CD4-positive, alpha-beta memory T cell (primary cell): Measurements from ENCODE around the gene HEATR5A. TPM values are rescaled to one million over a fixed set of nuclear protein-coding genes. Genes with fewer than 3 reads are reported as not detected.

Experiments used
- CTCF ChIA-PET: fragments of 350-600 bp; sonication (Branson Sonifier 250); formaldehyde crosslinking; loops from one replicate; lab custom pipeline; 2021; ENCODE audit warnings: inconsistent platforms; ENCODE audit not compliant: partially characterized antibody; lab: Charles Lee
- POLR2A ChIA-PET: fragments of 350-600 bp; sonication (Branson Sonifier 250); formaldehyde crosslinking; loops from one replicate; lab custom pipeline; 2021; ENCODE audit not compliant: partially characterized antibody; lab: Charles Lee
- DNase-seq, 5 donors: peaks; one replicate each; pipeline versions ENCODE4 v3.0.0 to v3.0.0-alpha.2; 2020 to 2022; ENCODE audit warnings: mixed read lengths in 1 of 5
- H3K27ac ChIP-seq: one replicate; pipeline ENCODE4 v1.7.0; 2013; ENCODE audit warnings: low read depth, low read length
- H3K27me3 ChIP-seq: 2 replicates; pipeline ENCODE4 v1.7.0; 2013; ENCODE audit warnings: mild to moderate bottlenecking, low read length, moderate library complexity; ENCODE audit not compliant: insufficient read depth
- H3K36me3 ChIP-seq: 2 replicates; pipeline ENCODE4 v1.7.0; 2013; ENCODE audit warnings: mild to moderate bottlenecking, low read length, moderate library complexity; ENCODE audit not compliant: insufficient read depth
- H3K4me1 ChIP-seq: 2 replicates; pipeline ENCODE4 v1.7.0; 2013; ENCODE audit warnings: mild to moderate bottlenecking, low read length, moderate library complexity; ENCODE audit not compliant: insufficient read depth
- H3K4me3 ChIP-seq, 2 donors: one replicate each; pipeline ENCODE4 v1.7.0; 2013; ENCODE audit warnings: low read length in 2 of 2, mild to moderate bottlenecking in 1 of 2
- H3K9me3 ChIP-seq, 2 donors: one replicate each; pipeline ENCODE4 v1.7.0; 2013; ENCODE audit warnings: low read length in 2 of 2, control low read depth in 1 of 2; ENCODE audit not compliant: control insufficient read depth in 1 of 2
- H3K27ac Mint-ChIP-seq, 7 donors: one replicate each; pipeline ENCODE4 v1.8.0; 2020 to 2021; ENCODE audit warnings: mixed read lengths in 7 of 7, mild to moderate bottlenecking in 6 of 7, inconsistent platforms in 3 of 7, moderate library complexity in 3 of 7
- H3K27me3 Mint-ChIP-seq, 2 donors: one replicate each; pipeline ENCODE4 v1.8.0; 2020 to 2021; ENCODE audit warnings: mixed read lengths in 2 of 2
- H3K36me3 Mint-ChIP-seq, 2 donors: one replicate each; pipeline ENCODE4 v1.8.0; 2020 to 2021; ENCODE audit warnings: mixed read lengths in 2 of 2, inconsistent platforms in 1 of 2, mild to moderate bottlenecking in 1 of 2
- H3K4me1 Mint-ChIP-seq, 4 donors: one replicate each; pipeline ENCODE4 v1.8.0; 2020 to 2021; ENCODE audit warnings: mixed read lengths in 4 of 4, mild to moderate bottlenecking in 1 of 4
- H3K4me3 Mint-ChIP-seq, 8 donors: one replicate each; pipeline ENCODE4 v1.8.0; 2020 to 2021; ENCODE audit warnings: mixed read lengths in 8 of 8, mild to moderate bottlenecking in 7 of 8, moderate library complexity in 6 of 8, inconsistent platforms in 3 of 8
- H3K9me3 Mint-ChIP-seq, 8 donors: one replicate each; pipeline ENCODE4 v1.8.0; 2020 to 2021; ENCODE audit warnings: mixed read lengths in 8 of 8, mild to moderate bottlenecking in 5 of 8, inconsistent platforms in 3 of 8, moderate library complexity in 1 of 8
- intact Hi-C: fragments of 100-400 bp; cut with micrococcal nuclease; formaldehyde crosslinking; loops from one replicate; pipeline ENCODE4 v1.15.1; 2023
- polyA plus RNA-seq, 2 donors: library from polyadenylated mRNA; unstranded; fragments of 300-500 nt; fragmentation: Illumina TruSeq; gene quantifications; one replicate each; pipeline ENCODE4 v1.2.3, GENCODE V29; 2021
- total RNA-seq, 2 experiments: library from RNA; stranded (reverse); gene quantifications; one replicate each; pipeline ENCODE4 v1.2.3, GENCODE V29; 2021

Gene HEATR5A
- total and polyA plus RNA-seq, 4 experiments from 2014 or later, result 5.4 to 16.4 (median 12.1) TPM

DNA sequence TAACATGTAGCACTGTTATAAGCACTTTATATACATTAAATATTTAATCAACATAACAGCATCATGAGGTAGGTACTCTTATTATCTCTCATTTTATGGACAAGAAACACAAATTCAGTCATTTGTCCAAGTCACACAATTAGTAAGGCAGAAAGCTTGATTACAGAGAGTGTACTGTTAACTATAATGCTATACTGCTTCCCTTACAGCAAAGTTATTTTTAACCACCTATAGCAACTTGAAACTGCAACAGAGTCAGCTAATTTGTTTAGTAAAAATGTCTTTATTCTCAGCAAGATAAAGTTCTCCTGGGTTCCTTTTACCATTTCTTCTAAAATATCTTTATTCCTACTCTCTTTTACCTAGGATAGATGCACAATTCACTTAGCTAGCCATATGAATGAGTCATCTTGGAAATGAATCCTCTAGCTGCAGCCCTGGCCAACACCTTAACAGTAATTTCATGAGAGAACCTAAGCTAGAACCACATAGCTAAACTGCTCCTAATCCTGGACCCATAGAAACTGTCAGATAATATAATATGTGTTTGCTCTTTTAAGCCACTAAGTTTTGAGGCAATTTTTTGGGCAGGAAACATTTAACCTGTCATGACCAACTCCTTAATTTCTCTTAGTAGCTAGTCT lies 122.5 kb downstream of the HEATR5A start:
- Mint-ChIP-seq H3K9me3 (no peaks in the 10 kb centered on the region), H3K4me1 (no peaks in the 10 kb centered on the region), H3K27ac (peak overlapping the region in 2 of 7 donors; percentile 15 to 55), H3K4me3 (no peak overlapping the region), H3K27me3 (no peaks in the 10 kb centered on the region), H3K36me3 (peaks cover 10 to 18% of the 10 kb centered on the region in 2 donors)
- Histone ChIP-seq H3K4me1 (no peaks in the 10 kb centered on the region), H3K36me3 (no peaks in the 10 kb centered on the region), H3K4me3 (no peak overlapping the region), H3K27ac (no peak overlapping the region), H3K9me3 (no peaks in the 10 kb centered on the region), H3K27me3 (no peaks in the 10 kb centered on the region)
- POLR2A ChIA-PET, result interaction anchor here (2.0 kb wide), 1 partner anchor 90 kb away, joined by 15 read pairs; the partner anchor contains the start of gene HECTD1
- CTCF ChIA-PET, result interaction anchor here (0.8 to 1.4 kb wide), 3 partner anchors 8 to 32 kb away, joined by 3 read pairs; no protein-coding TSS in a partner anchor
- intact Hi-C loops, result loop anchor here (5.0 kb wide), 1 partner anchor 91 kb away; the partner anchor contains the start of gene HECTD1
- DNase-seq, result no peak

DNA sequence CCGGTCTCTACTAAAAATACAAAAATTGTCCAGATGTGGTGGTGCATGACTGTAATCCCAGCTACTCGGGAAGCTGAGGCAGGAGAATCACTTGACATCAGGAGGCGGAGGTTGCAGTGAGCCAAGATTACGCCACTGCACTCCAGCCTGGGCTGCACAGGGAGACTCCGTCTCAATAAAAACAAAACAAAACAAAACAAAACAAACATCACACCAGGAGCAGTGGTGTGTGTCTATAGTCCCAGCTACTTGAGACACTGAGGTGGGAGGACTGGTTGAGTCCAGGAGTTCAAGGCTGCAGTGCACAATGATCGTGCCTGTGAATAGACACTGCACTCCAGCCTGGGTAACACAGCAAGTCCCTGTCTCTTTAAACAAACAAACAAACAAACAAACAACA lies 123.2 kb downstream of the HEATR5A start:
- no peaks in the 10 kb centered on the region for H3K36me3 ChIP-seq
- intact Hi-C loops, result loop anchor here (5.0 kb wide), 1 partner anchor 90 kb away; the partner anchor contains the start of gene HECTD1
- peaks cover 8 to 15% of the 10 kb centered on the region in 2 donors for H3K36me3 Mint-ChIP-seq
- no peaks in the 10 kb centered on the region for H3K27me3 ChIP-seq
- H3K27ac ChIP-seq, result no peak overlapping the region
- no peaks in the 10 kb centered on the region for H3K9me3 Mint-ChIP-seq
- H3K27me3 Mint-ChIP-seq, result no peaks in the 10 kb centered on the region
- H3K27ac Mint-ChIP-seq, result peak overlapping the region in 1 of 7 donors; percentile 60
- no peak for DNase-seq
- ChIA-PET CTCF (interaction anchor here (1.3 kb wide), 1 partner anchor 31 kb away, joined by 3 read pairs; no protein-coding TSS in a partner anchor), POLR2A (interaction anchor here (2.0 kb wide), 1 partner anchor 90 kb away, joined by 15 read pairs; the partner anchor contains the start of gene HECTD1)
- H3K4me1 Mint-ChIP-seq, result no peaks in the 10 kb centered on the region
- H3K4me1 ChIP-seq, result no peaks in the 10 kb centered on the region
- no peaks in the 10 kb centered on the region for H3K9me3 ChIP-seq
- no peak overlapping the region for H3K4me3 ChIP-seq
- H3K4me3 Mint-ChIP-seq, result no peak overlapping the region

DNA sequence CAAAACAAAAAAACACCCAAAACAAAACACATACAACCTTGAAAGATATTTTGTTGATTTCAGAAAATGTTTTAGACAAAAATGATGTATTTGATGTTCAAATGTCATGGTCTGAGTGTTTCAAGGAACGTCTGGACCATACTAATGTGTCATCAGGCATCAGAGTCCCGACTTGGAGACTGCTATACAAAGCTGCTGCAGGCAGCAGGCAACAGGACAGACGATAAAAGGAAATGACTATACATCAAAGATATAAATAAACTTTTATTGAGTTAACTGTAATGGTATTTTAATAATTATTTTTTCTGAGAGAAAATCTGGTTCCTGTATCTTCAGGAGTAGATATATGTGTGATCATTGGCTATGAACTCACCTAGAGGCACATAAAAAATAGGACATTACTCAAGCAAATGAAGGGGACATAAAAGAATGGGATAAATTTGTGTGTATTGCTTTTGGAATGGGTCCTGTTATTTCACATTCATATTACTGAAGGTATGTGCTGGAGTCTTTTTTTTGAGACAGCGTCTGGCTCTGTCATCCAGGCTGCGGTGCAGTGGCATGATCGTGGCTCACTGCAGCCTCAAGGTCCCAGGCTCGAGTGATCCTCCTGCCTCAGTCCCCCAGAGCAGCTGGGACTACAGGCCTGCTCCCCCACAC lies 125.5 kb downstream of the HEATR5A start:
- H3K4me1 Mint-ChIP-seq, result peaks cover 0 to 3% (median 0%) of the 10 kb centered on the region in 4 donors

DNA sequence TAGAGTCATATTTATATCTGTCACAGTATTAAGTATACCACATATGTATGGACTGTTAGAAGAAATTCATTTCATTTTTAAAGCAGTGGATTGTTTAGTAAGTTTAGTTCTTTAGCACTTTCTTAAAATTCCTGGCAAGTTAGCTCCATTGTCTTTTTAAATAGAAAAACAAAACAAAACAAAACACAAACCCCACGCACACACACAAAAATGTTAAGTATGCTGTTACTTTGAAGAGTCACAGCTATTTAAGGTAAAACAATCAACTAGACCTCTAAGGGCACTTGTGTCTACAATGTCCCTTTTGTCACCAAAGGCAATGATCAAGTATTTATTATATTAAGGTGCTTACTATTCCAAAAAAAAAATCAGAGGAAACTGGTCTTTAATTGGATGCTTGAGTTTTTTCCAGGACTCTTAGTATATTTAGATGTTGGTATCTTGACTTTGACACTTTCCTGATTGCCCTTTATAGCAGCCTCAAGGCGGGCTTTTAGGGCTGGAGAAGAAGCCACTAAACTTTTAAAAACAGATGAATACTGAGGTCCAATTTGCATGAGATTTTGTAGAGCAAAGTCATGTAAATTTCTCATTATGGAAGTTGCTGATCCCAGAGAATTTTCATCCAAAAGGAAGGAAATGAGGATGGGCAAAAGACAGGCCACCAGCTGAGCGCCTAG lies 127.3 kb downstream of the HEATR5A start:
- Histone ChIP-seq H3K36me3 (no peaks in the 10 kb centered on the region), H3K9me3 (no peaks in the 10 kb centered on the region), H3K27ac (no peak overlapping the region), H3K27me3 (no peaks in the 10 kb centered on the region), H3K4me1 (no peaks in the 10 kb centered on the region), H3K4me3 (no peak overlapping the region)
- Mint-ChIP-seq H3K27ac (no peak overlapping the region), H3K27me3 (no peaks in the 10 kb centered on the region), H3K36me3 (peaks cover 0 to 4% of the 10 kb centered on the region in 2 donors), H3K4me3 (no peak overlapping the region), H3K9me3 (no peaks in the 10 kb centered on the region), H3K4me1 (peaks cover 0 to 3% (median 0%) of the 10 kb centered on the region in 4 donors)
- DNase-seq, result no peak
- ChIA-PET POLR2A (no interaction called here), CTCF (no interaction called here)
- intact Hi-C loops, result no loop called here

More for the DNA sequence above, 125.5 kb downstream of the HEATR5A start:
- Mint-ChIP-seq H3K4me3 (no peak overlapping the region), H3K27me3 (no peaks in the 10 kb centered on the region), H3K27ac (no peak overlapping the region), H3K36me3 (peaks cover 0 to 4% of the 10 kb centered on the region in 2 donors), H3K9me3 (no peaks in the 10 kb centered on the region)
- Histone ChIP-seq H3K36me3 (no peaks in the 10 kb centered on the region), H3K27ac (no peak overlapping the region), H3K4me3 (no peak overlapping the region), H3K27me3 (no peaks in the 10 kb centered on the region), H3K9me3 (no peaks in the 10 kb centered on the region), H3K4me1 (no peaks in the 10 kb centered on the region)
- POLR2A ChIA-PET, result no interaction called here
- CTCF ChIA-PET, result no interaction called here
- intact Hi-C loops, result loop anchor here (5.0 kb wide), 1 partner anchor 88 kb away; the partner anchor contains the start of gene HECTD1
- no peak for DNase-seq

DNA sequence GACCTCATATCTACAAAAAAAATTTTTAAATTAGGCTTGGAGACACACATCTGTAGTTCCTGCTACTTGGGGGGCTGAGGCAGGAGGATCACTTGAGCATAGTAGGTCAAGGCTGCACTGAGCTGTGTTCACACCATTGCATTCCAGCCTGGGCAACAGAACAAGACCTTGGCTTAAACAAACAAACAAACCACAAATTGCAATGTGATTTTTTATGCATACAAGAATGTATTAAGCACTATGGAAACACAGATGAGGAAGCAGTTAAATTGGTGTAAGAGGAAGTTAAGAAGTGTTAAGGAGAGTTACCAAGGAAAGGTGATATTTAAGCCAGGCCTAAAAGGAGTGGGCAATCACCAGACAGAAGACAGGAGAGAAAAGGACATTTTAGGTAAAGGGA lies 129.1 kb downstream of the HEATR5A start:
- no peaks in the 10 kb centered on the region for H3K27me3 Mint-ChIP-seq
- intact Hi-C loops, result no loop called here
- peak overlapping the region in 3 of 7 donors; percentile 0 to 14 (median 4) for H3K27ac Mint-ChIP-seq
- H3K36me3 Mint-ChIP-seq, result peaks cover 0 to 4% of the 10 kb centered on the region in 2 donors
- CTCF ChIA-PET, result interaction anchor here (0.8 kb wide), 1 partner anchor 20 kb away, joined by 5 read pairs; no protein-coding TSS in a partner anchor
- Histone ChIP-seq H3K36me3 (no peaks in the 10 kb centered on the region), H3K9me3 (no peaks in the 10 kb centered on the region), H3K27me3 (no peaks in the 10 kb centered on the region), H3K4me1 (no peaks in the 10 kb centered on the region), H3K4me3 (no peak overlapping the region), H3K27ac (no peak overlapping the region)
- H3K4me1 Mint-ChIP-seq, result peaks cover 0 to 3% (median 0%) of the 10 kb centered on the region in 4 donors
- peaks cover 0 to 2% (median 0%) of the 10 kb centered on the region in 8 donors for H3K9me3 Mint-ChIP-seq
- no peak for DNase-seq
- no peak overlapping the region for H3K4me3 Mint-ChIP-seq
- POLR2A ChIA-PET, result interaction anchor here (1.6 kb wide), 1 partner anchor 84 kb away, joined by 4 read pairs; the partner anchor contains the start of gene HECTD1

DNA sequence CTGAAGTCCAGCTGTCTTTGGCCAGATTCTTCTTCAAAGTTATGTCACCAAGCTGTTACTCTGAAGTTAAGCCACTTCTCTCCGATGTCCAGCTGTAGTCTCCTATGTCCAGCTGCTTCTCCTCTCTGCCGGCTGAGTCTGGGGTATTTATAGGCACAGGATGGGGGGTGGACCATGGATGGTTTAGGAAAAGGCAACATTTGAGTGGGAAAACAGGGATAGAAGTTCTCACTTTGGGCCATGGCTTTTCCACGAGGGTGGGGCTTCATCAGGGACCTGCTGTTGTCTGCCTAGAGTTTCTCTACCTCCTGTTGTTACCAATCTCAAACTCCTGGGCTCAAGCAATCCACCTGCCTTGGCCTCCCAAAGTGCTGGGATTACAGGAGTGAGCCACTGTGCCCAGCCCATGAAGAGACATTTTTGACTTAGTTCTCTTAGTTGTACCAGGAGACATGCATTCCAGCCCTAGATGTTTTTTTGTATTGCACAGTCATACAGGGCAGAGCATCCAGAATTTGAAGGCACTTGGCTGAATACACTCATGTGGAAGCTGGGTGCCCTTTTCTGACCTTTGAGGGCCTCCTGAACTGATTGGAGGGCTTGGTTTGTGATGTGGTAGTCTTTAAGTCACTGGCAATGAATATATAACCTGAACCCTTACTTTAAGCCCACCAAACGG lies 132.9 kb downstream of the HEATR5A start:
- Histone ChIP-seq H3K9me3 (no peaks in the 10 kb centered on the region), H3K4me3 (no peak overlapping the region), H3K36me3 (no peaks in the 10 kb centered on the region), H3K4me1 (no peaks in the 10 kb centered on the region), H3K27ac (no peak overlapping the region), H3K27me3 (no peaks in the 10 kb centered on the region)
- Mint-ChIP-seq H3K4me3 (no peak overlapping the region), H3K27me3 (no peaks in the 10 kb centered on the region), H3K9me3 (peaks cover 0 to 3% (median 0%) of the 10 kb centered on the region in 8 donors), H3K27ac (no peak overlapping the region), H3K4me1 (peaks cover 0 to 3% (median 0%) of the 10 kb centered on the region in 4 donors), H3K36me3 (no peaks in the 10 kb centered on the region)
- POLR2A ChIA-PET, result no interaction called here
- intact Hi-C loops, result no loop called here
- CTCF ChIA-PET, result interaction anchor here (0.7 to 1.3 kb wide), 3 partner anchors 11 to 34 kb away, joined by 3 read pairs; no protein-coding TSS in a partner anchor
- DNase-seq, result no peak
